HepG2 (cell line): Measurements from ENCODE around the gene RIN3. TPM values are rescaled to one million over a fixed set of nuclear protein-coding genes. Genes with fewer than 3 reads are reported as not detected.
A peak's percentile ranks its signal among the peaks of the same experiment; 100 is the strongest.

ENCODE experiments used
- CBFB ChIP-seq: sonication (generic); formaldehyde crosslinking; IDR thresholded peaks from 2 replicates; pipeline ENCODE4 v1.4.0; 2020; ENCODE audit warnings: missing genetic modification reagents
- DMTF1 ChIP-seq: sonication (generic); formaldehyde crosslinking; IDR thresholded peaks from 2 replicates; pipeline ENCODE4 v1.4.0; 2020; ENCODE audit warnings: mild to moderate bottlenecking, missing genetic modification reagents
- GABPA ChIP-seq, 2 experiments: IDR thresholded peaks; 2 replicates each; pipeline ENCODE4 v1.6.1; 2011 to 2016; ENCODE audit warnings: low read depth in 2 of 2, low read length in 1 of 2, missing biosample characterization in 1 of 2, missing genetic modification characterization in 1 of 2
- HNRNPK ChIP-seq: fragments of 200-400 bp; formaldehyde crosslinking; IDR thresholded peaks from 2 replicates; pipeline ENCODE4 v1.6.1; 2018; ENCODE audit warnings: low read length, low read depth, moderate library complexity, mild to moderate bottlenecking; ENCODE audit not compliant: poor library complexity, severe bottlenecking
- HNRNPUL1 ChIP-seq: fragments of 200-400 bp; formaldehyde crosslinking; IDR thresholded peaks from 2 replicates; pipeline ENCODE4 v1.6.1; 2017; ENCODE audit warnings: low read depth, mild to moderate bottlenecking, low read length, moderate library complexity
- IRF2 ChIP-seq: IDR thresholded peaks from 2 replicates; pipeline ENCODE4 v1.6.1; 2018; ENCODE audit warnings: missing genetic modification reagents, missing compliant biosample characterization
- KLF12 ChIP-seq: sonication (generic); formaldehyde crosslinking; IDR thresholded peaks from 2 replicates; pipeline ENCODE4 v1.4.0; 2020; ENCODE audit warnings: missing genetic modification reagents, borderline replicate concordance
- MNT ChIP-seq: fragments of 450-650 bp; IDR thresholded peaks from 2 replicates; pipeline ENCODE4 v1.6.1; 2016
- NCOA5 ChIP-seq: sonication (generic); formaldehyde crosslinking; IDR thresholded peaks from 2 replicates; pipeline ENCODE4 v1.4.0; 2020; ENCODE audit warnings: missing genetic modification reagents
- PTBP1 ChIP-seq: fragments of 200-400 bp; formaldehyde crosslinking; IDR thresholded peaks from 2 replicates; pipeline ENCODE4 v1.6.1; 2018; ENCODE audit warnings: low read length, low read depth; ENCODE audit not compliant: poor library complexity, severe bottlenecking
- RBFOX2 ChIP-seq: fragments of 200-400 bp; formaldehyde crosslinking; IDR thresholded peaks from 2 replicates; pipeline ENCODE4 v1.6.1; 2017; ENCODE audit warnings: low read depth, mild to moderate bottlenecking, low read length
- SNAPC2 ChIP-seq: sonication (generic); formaldehyde crosslinking; IDR thresholded peaks from 2 replicates; pipeline ENCODE4 v1.8.1; 2022; ENCODE audit warnings: mild to moderate bottlenecking, missing genetic modification reagents
- TEAD3 ChIP-seq: optimal IDR thresholded peaks from 2 replicates; pipeline ENCODE3; 2016; ENCODE audit warnings: borderline replicate concordance
- THYN1 ChIP-seq: sonication (generic); formaldehyde crosslinking; IDR thresholded peaks from 2 replicates; pipeline ENCODE4 v1.8.1; 2023; ENCODE audit warnings: low read depth, mild to moderate bottlenecking, moderate library complexity, missing genetic modification reagents, borderline replicate concordance
- ZBTB8A ChIP-seq: sonication (generic); formaldehyde crosslinking; IDR thresholded peaks from 2 replicates; pipeline ENCODE4 v1.4.0; 2020; ENCODE audit warnings: mild to moderate bottlenecking, low read depth, missing genetic modification reagents, borderline replicate concordance
- ZNF280D ChIP-seq: sonication (generic); formaldehyde crosslinking; IDR thresholded peaks from 2 replicates; pipeline ENCODE4 v1.5.1; 2020; ENCODE audit warnings: mild to moderate bottlenecking, missing genetic modification reagents
- ZNF629 ChIP-seq: sonication (generic); formaldehyde crosslinking; conservative IDR thresholded peaks from 2 replicates; pipeline ENCODE4 v1.5.0; 2020; ENCODE audit warnings: missing genetic modification reagents
- ZNF687 ChIP-seq: sonication (generic); formaldehyde crosslinking; IDR thresholded peaks from 2 replicates; pipeline ENCODE4 v1.5.1; 2020; ENCODE audit warnings: mild to moderate bottlenecking, missing genetic modification reagents, moderate library complexity
- ZNF850 ChIP-seq: sonication (generic); formaldehyde crosslinking; conservative IDR thresholded peaks from 2 replicates; pipeline ENCODE4 v1.9.0; 2021; ENCODE audit warnings: mild to moderate bottlenecking, missing genetic modification reagents
- polyA plus RNA-seq, 8 experiments: library from polyadenylated mRNA; depleted of rRNA in 3 of 8; stranded (reverse) in 7 of 8; unstranded in 1 of 8; fragments of >200 nt; fragmentation: Illumina TruSeq in 4 of 8; extraction: Trizol in 4 of 8; gene quantifications; 2 replicates each; pipeline versions ENCODE4 v1.2.1 to v1.2.3, GENCODE V29; 2011 to 2016; ENCODE audit warnings: low read depth in 4 of 8, missing spikeins in 1 of 8, mixed read lengths in 1 of 8; ENCODE audit not compliant: insufficient read depth in 1 of 8
- total RNA-seq, 5 experiments: library from RNA; depleted of rRNA; stranded (reverse); fragments of >200 nt; fragmentation: Illumina TruSeq; extraction: Trizol; gene quantifications; 2 replicates each; pipeline ENCODE4 v1.2.3, GENCODE V29; 2016; ENCODE audit warnings: low read depth in 1 of 5

The RIN3 gene
- total and polyA plus RNA-seq, 2 of the 13 experiments (the other 11 are each of a cell fraction or from before 2014, with no cell fraction given) = 2.3 to 3.6 TPM

- TF ChIP-seq DMTF1 (CRISPR knock-in tag) (no peak), HNRNPUL1 (no peak), ZNF280D (no peak), RBFOX2 (no peak), HNRNPK (no peak), ZNF629 (CRISPR knock-in tag) (peak; percentile 54), PTBP1 (no peak), NCOA5 (CRISPR knock-in tag) (no peak), CBFB (CRISPR knock-in tag) (no peak), ZNF850 (no peak), GABPA (IDR thresholded peaks at IDR 0.05; ENCODE audit: low read depth, low read length) (no peak), GABPA (CRISPR knock-in tag; IDR thresholded peaks at IDR 0.05; ENCODE audit: low read depth) (no peak), THYN1 (CRISPR knock-in tag) (no peak), SNAPC2 (no peak), MNT (no peak), IRF2 (no peak), TEAD3 (peak; percentile 43), ZBTB8A (CRISPR knock-in tag) (no peak), ZNF687 (CRISPR knock-in tag) (peak; percentile 52; the same call in 1 of the 2 replicates), KLF12 (CRISPR knock-in tag) (no peak)
Measured at GRCh38 chr14:92539419-92539818, 25.8 kb downstream of the RIN3 start (continued).
